ENCODE measurements around the gene ARIH1.
"Not testable (repeated sequence)": the region's sequence is repeated elsewhere in the genome, so short reads cannot be mapped to it uniquely, and the experiment has no call there.

ARIH1 gene

GRCh38 chr15:72604794-72605193, 130.7 kb downstream of the ARIH1 start:
- no peaks in the 10 kb centered on the region for H3K36me3 ChIP-seq (ENCODE audit: insufficient read depth, low read length)
- H3K27me3 ChIP-seq (ENCODE audit: insufficient read depth, low read length), result no peaks in the 10 kb centered on the region
- H3K4me1 ChIP-seq (ENCODE audit: insufficient read depth, low read length), result no peaks in the 10 kb centered on the region
- H3K4me3 ChIP-seq (ENCODE audit: low read length), result no peak overlapping the region
- H3K9me3 ChIP-seq (ENCODE audit: low read length), result no peaks in the 10 kb centered on the region
- H2AFZ ChIP-seq (ENCODE audit: low read depth, low read length), result no peak overlapping the region

- H2AFZ ChIP-seq (ENCODE audit: low read depth, low read length); H3K4me3 ChIP-seq (ENCODE audit: low read length); H3K27me3 ChIP-seq (ENCODE audit: insufficient read depth, low read length); H3K9me3 ChIP-seq (ENCODE audit: low read length); H3K4me1 ChIP-seq (ENCODE audit: insufficient read depth, low read length); H3K36me3 ChIP-seq (ENCODE audit: insufficient read depth, low read length): not testable (repeated sequence)
Observed at GRCh38 chr15:72608084-72608483, 134.0 kb downstream of the ARIH1 start.

GRCh38 chr15:72609862-72610261, 135.7 kb downstream of the ARIH1 start:
- H3K4me3 ChIP-seq (ENCODE audit: low read length), result no peak overlapping the region
- no peaks in the 10 kb centered on the region for H3K36me3 ChIP-seq (ENCODE audit: insufficient read depth, low read length)
- no peaks in the 10 kb centered on the region for H3K9me3 ChIP-seq (ENCODE audit: low read length)
- H3K27me3 ChIP-seq (ENCODE audit: insufficient read depth, low read length), result no peaks in the 10 kb centered on the region
- no peaks in the 10 kb centered on the region for H3K4me1 ChIP-seq (ENCODE audit: insufficient read depth, low read length)
- no peak overlapping the region for H2AFZ ChIP-seq (ENCODE audit: low read depth, low read length)

- H2AFZ ChIP-seq (ENCODE audit: low read depth, low read length); H3K9me3 ChIP-seq (ENCODE audit: low read length): not testable (repeated sequence)
Observed at GRCh38 chr15:72612324-72612723, 138.2 kb downstream of the ARIH1 start.

GRCh38 chr15:72614810-72615532, 140.8 kb downstream of the ARIH1 start:
- H2AFZ ChIP-seq (ENCODE audit: low read depth, low read length), result no peak overlapping the region
- no peaks in the 10 kb centered on the region for H3K36me3 ChIP-seq (ENCODE audit: insufficient read depth, low read length)
- H3K9me3 ChIP-seq (ENCODE audit: low read length), result no peaks in the 10 kb centered on the region
- no peaks in the 10 kb centered on the region for H3K27me3 ChIP-seq (ENCODE audit: insufficient read depth, low read length)
- peaks cover 4% of the 10 kb centered on the region for H3K4me1 ChIP-seq (ENCODE audit: insufficient read depth, low read length)
- no peak overlapping the region for H3K4me3 ChIP-seq (ENCODE audit: low read length)

More at GRCh38 chr15:72612324-72612723, 138.2 kb downstream of the ARIH1 start:
- H3K36me3 ChIP-seq (ENCODE audit: insufficient read depth, low read length); H3K4me1 ChIP-seq (ENCODE audit: insufficient read depth, low read length); H3K4me3 ChIP-seq (ENCODE audit: low read length); H3K27me3 ChIP-seq (ENCODE audit: insufficient read depth, low read length): not testable (repeated sequence)

- not testable (repeated sequence) for H3K9me3 ChIP-seq (ENCODE audit: low read length)
Observed at GRCh38 chr15:72615533-72616233, 141.6 kb downstream of the ARIH1 start.

GRCh38 chr15:72616491-72617210, 142.5 kb downstream of the ARIH1 start:
- no peaks in the 10 kb centered on the region for H3K36me3 ChIP-seq (ENCODE audit: insufficient read depth, low read length)
- H2AFZ ChIP-seq (ENCODE audit: low read depth, low read length), result no peak overlapping the region
- H3K27me3 ChIP-seq (ENCODE audit: insufficient read depth, low read length), result no peaks in the 10 kb centered on the region
- H3K9me3 ChIP-seq (ENCODE audit: low read length), result no peaks in the 10 kb centered on the region
- peaks cover 4% of the 10 kb centered on the region for H3K4me1 ChIP-seq (ENCODE audit: insufficient read depth, low read length)
- no peak overlapping the region for H3K4me3 ChIP-seq (ENCODE audit: low read length)

More at GRCh38 chr15:72615533-72616233, 141.6 kb downstream of the ARIH1 start:
- not testable (repeated sequence) for H3K27me3 ChIP-seq (ENCODE audit: insufficient read depth, low read length); H2AFZ ChIP-seq (ENCODE audit: low read depth, low read length); H3K36me3 ChIP-seq (ENCODE audit: insufficient read depth, low read length); H3K4me1 ChIP-seq (ENCODE audit: insufficient read depth, low read length); H3K4me3 ChIP-seq (ENCODE audit: low read length)

- not testable (repeated sequence) for H3K4me3 ChIP-seq (ENCODE audit: low read length); H2AFZ ChIP-seq (ENCODE audit: low read depth, low read length); H3K27me3 ChIP-seq (ENCODE audit: insufficient read depth, low read length); H3K36me3 ChIP-seq (ENCODE audit: insufficient read depth, low read length); H3K4me1 ChIP-seq (ENCODE audit: insufficient read depth, low read length); H3K9me3 ChIP-seq (ENCODE audit: low read length)
Observed at GRCh38 chr15:72623854-72624253, 149.7 kb downstream of the ARIH1 start.

- not testable (repeated sequence) for H3K4me1 ChIP-seq (ENCODE audit: insufficient read depth, low read length); H3K9me3 ChIP-seq (ENCODE audit: low read length); H3K4me3 ChIP-seq (ENCODE audit: low read length); H2AFZ ChIP-seq (ENCODE audit: low read depth, low read length); H3K27me3 ChIP-seq (ENCODE audit: insufficient read depth, low read length); H3K36me3 ChIP-seq (ENCODE audit: insufficient read depth, low read length)
Observed at GRCh38 chr15:72626153-72626552, 152.0 kb downstream of the ARIH1 start.

- not testable (repeated sequence) for H2AFZ ChIP-seq (ENCODE audit: low read depth, low read length); H3K4me3 ChIP-seq (ENCODE audit: low read length); H3K27me3 ChIP-seq (ENCODE audit: insufficient read depth, low read length); H3K9me3 ChIP-seq (ENCODE audit: low read length); H3K4me1 ChIP-seq (ENCODE audit: insufficient read depth, low read length); H3K36me3 ChIP-seq (ENCODE audit: insufficient read depth, low read length)
Observed at GRCh38 chr15:72628249-72629067, 154.3 kb downstream of the ARIH1 start.

- not testable (repeated sequence) for H3K4me1 ChIP-seq (ENCODE audit: insufficient read depth, low read length); H2AFZ ChIP-seq (ENCODE audit: low read depth, low read length); H3K27me3 ChIP-seq (ENCODE audit: insufficient read depth, low read length); H3K9me3 ChIP-seq (ENCODE audit: low read length); H3K36me3 ChIP-seq (ENCODE audit: insufficient read depth, low read length); H3K4me3 ChIP-seq (ENCODE audit: low read length)
Observed at GRCh38 chr15:72629068-72629570, 155.0 kb downstream of the ARIH1 start.

GRCh38 chr15:72636519-72637282, 162.6 kb downstream of the ARIH1 start:
- not testable (repeated sequence) for H3K27me3 ChIP-seq (ENCODE audit: insufficient read depth, low read length); H3K9me3 ChIP-seq (ENCODE audit: low read length); H3K36me3 ChIP-seq (ENCODE audit: insufficient read depth, low read length); H2AFZ ChIP-seq (ENCODE audit: low read depth, low read length); H3K4me1 ChIP-seq (ENCODE audit: insufficient read depth, low read length)
- peak overlapping the region; percentile 53 for H3K4me3 ChIP-seq (ENCODE audit: low read length)

Data from neuron (in vitro differentiated cells).